CD4-positive, alpha-beta T cell (primary cell): Measurements from ENCODE around the gene HELZ. TPM values are rescaled to one million over a fixed set of nuclear protein-coding genes. Genes with fewer than 3 reads are reported as not detected.

Experiments
- ATAC-seq: fragments of 200-7000 bp; cut with Tn5 transposase; one replicate; pipeline ENCODE4 v1.10.0; 2022; ENCODE audit warnings: mild to moderate bottlenecking; ENCODE audit not compliant: poor library complexity
- CTCF ChIA-PET: fragments of 350-600 bp; sonication (Branson Sonifier 250); formaldehyde crosslinking; loops from one replicate; lab custom pipeline; 2021; ENCODE audit warnings: antibody characterized with exemption, inconsistent platforms; lab: Charles Lee
- POLR2A ChIA-PET: fragments of 350-600 bp; sonication (Branson Sonifier 250); formaldehyde crosslinking; loops from one replicate; lab custom pipeline; 2021; ENCODE audit warnings: antibody characterized with exemption, inconsistent platforms; lab: Charles Lee
- DNase-seq, 14 experiments: peaks; one replicate each; pipeline ENCODE4 v3.0.0-alpha.2; 2013 to 2020; ENCODE audit warnings: mixed read lengths in 2 of 14
- H3K27ac ChIP-seq, 2 donors: one replicate each; pipeline versions ENCODE4 v1.5.1 to v1.7.0; 2013; ENCODE audit warnings: low read length in 2 of 2, low read depth in 1 of 2, mild to moderate bottlenecking in 1 of 2
- H3K27me3 ChIP-seq, 2 experiments: 1 replicate in 1 of 2; 2 replicates in 1 of 2; pipeline versions ENCODE4 v1.6.1 to v1.7.0; 2013; ENCODE audit warnings: low read length in 2 of 2, control low read depth in 1 of 2, mild to moderate bottlenecking in 1 of 2, moderate library complexity in 1 of 2; ENCODE audit not compliant: insufficient read depth in 2 of 2, control insufficient read depth in 1 of 2
- H3K36me3 ChIP-seq: one replicate; pipeline ENCODE4 v1.6.1; 2013; ENCODE audit warnings: low read length, control low read depth; ENCODE audit not compliant: insufficient read depth
- H3K4me1 ChIP-seq: one replicate; pipeline ENCODE4 v1.6.1; 2013; ENCODE audit warnings: low read length, control low read depth; ENCODE audit not compliant: insufficient read depth
- H3K4me3 ChIP-seq: one replicate; pipeline ENCODE4 v1.5.1; 2013; ENCODE audit warnings: mild to moderate bottlenecking, low read length, moderate library complexity
- H3K9me3 ChIP-seq, 2 experiments: 1 replicate in 1 of 2; 2 replicates in 1 of 2; pipeline versions ENCODE4 v1.6.1 to v1.7.0; 2013; ENCODE audit warnings: low read length in 2 of 2, mild to moderate bottlenecking in 2 of 2, control low read depth in 1 of 2, moderate library complexity in 1 of 2; ENCODE audit not compliant: control insufficient read depth in 1 of 2, insufficient read depth in 1 of 2
- H3K27ac Mint-ChIP-seq: one replicate; pipeline ENCODE4 v1.8.0; 2020; ENCODE audit warnings: mixed read lengths
- H3K27me3 Mint-ChIP-seq: one replicate; pipeline ENCODE4 v1.8.0; 2021; ENCODE audit warnings: mixed read lengths
- H3K36me3 Mint-ChIP-seq: one replicate; pipeline ENCODE4 v1.8.0; 2021; ENCODE audit warnings: low read depth, mixed read lengths
- H3K4me1 Mint-ChIP-seq: one replicate; pipeline ENCODE4 v1.8.0; 2021; ENCODE audit warnings: low read depth, mixed read lengths
- H3K4me3 Mint-ChIP-seq: one replicate; pipeline ENCODE4 v1.8.0; 2020; ENCODE audit warnings: mild to moderate bottlenecking, mixed read lengths
- H3K9me3 Mint-ChIP-seq: one replicate; pipeline ENCODE4 v1.8.0; 2020; ENCODE audit warnings: mixed read lengths
- CTCF ChIP-seq: fragments of 200-600 bp; IDR thresholded peaks from one replicate; pipeline ENCODE4 v1.8.0; 2022; ENCODE audit warnings: antibody characterized with exemption, mild to moderate bottlenecking
- intact Hi-C, 2 experiments: fragments of 100-400 bp; cut with DNase I in 1 of 2; cut with micrococcal nuclease in 1 of 2; formaldehyde crosslinking; loops; one replicate each; pipeline versions ENCODE4 v1.15.1 to v1.9.0; 2023 to 2025; cut with DNase I, micrococcal nuclease
- total RNA-seq, 174 experiments: library from RNA in 2 of 174; stranded (reverse) in 2 of 174; gene quantifications; one replicate each; pipeline ENCODE4 v1.2.3 and lab custom pipeline; 2021 to 2026

Gene HELZ
- total RNA-seq, 2 experiments from 2014 or later = 94.8 to 107 TPM

- Histone ChIP-seq H3K9me3 (no peaks in the 10 kb centered on the region), H3K4me3 (no peak overlapping the region), H3K27ac (no peak overlapping the region), H3K27me3 (no peaks in the 10 kb centered on the region), H3K4me1 (peaks cover 4% of the 10 kb centered on the region), H3K36me3 (peaks cover 50% of the 10 kb centered on the region)
- Mint-ChIP-seq H3K4me1 (peaks cover 29% of the 10 kb centered on the region), H3K27ac (no peak overlapping the region), H3K9me3 (no peaks in the 10 kb centered on the region), H3K36me3 (peaks cover 30% of the 10 kb centered on the region), H3K27me3 (no peaks in the 10 kb centered on the region), H3K4me3 (no peak overlapping the region)
- POLR2A ChIA-PET = interaction anchor here (0.9 to 1.2 kb wide), 2 partner anchors 14 to 29 kb away, joined by 3 read pairs; partner anchors contain the start of gene HELZ
- ATAC-seq (no peak), DNase-seq (no peak)
- intact Hi-C loops = no loop called here
- TF ChIP-seq CTCF = no peak
- CTCF ChIA-PET = interaction anchor here (2.5 kb wide), 1 partner anchor 15 kb away, joined by 9 read pairs; no protein-coding TSS in a partner anchor
Observed at GRCh38 chr17:67215991-67216421, 29.0 kb downstream of the HELZ start.

GRCh38 chr17:67212714-67213417, 32.1 kb downstream of the HELZ start:
- no peak overlapping the region for H3K4me3 ChIP-seq
- no peak for DNase-seq
- H3K9me3 ChIP-seq = no peaks in the 10 kb centered on the region
- ATAC-seq = no peak
- POLR2A ChIA-PET = no interaction called here
- H3K36me3 ChIP-seq = peaks cover 34% of the 10 kb centered on the region
- peaks cover 44% of the 10 kb centered on the region for H3K36me3 Mint-ChIP-seq
- no peaks in the 10 kb centered on the region for H3K27me3 ChIP-seq
- CTCF ChIA-PET = no interaction called here
- no peak for TF ChIP-seq CTCF
- H3K27ac ChIP-seq = no peak overlapping the region
- no peak overlapping the region for H3K4me3 Mint-ChIP-seq
- H3K9me3 Mint-ChIP-seq = no peaks in the 10 kb centered on the region
- no peak overlapping the region for H3K27ac Mint-ChIP-seq
- intact Hi-C loops = no loop called here
- H3K4me1 Mint-ChIP-seq = peaks cover 44% of the 10 kb centered on the region
- no peaks in the 10 kb centered on the region for H3K27me3 Mint-ChIP-seq
- H3K4me1 ChIP-seq = peaks cover 10% of the 10 kb centered on the region

GRCh38 chr17:67212231-67212630, 32.8 kb downstream of the HELZ start:
- H3K4me1 ChIP-seq = peaks cover 10% of the 10 kb centered on the region
- no peak overlapping the region for H3K4me3 ChIP-seq
- intact Hi-C loops = no loop called here
- no peak overlapping the region for H3K27ac ChIP-seq
- ChIA-PET CTCF (no interaction called here), POLR2A (no interaction called here)
- no peaks in the 10 kb centered on the region for H3K27me3 ChIP-seq
- no peaks in the 10 kb centered on the region for H3K27me3 Mint-ChIP-seq
- DNase-seq (no peak), ATAC-seq (no peak)
- H3K4me1 Mint-ChIP-seq = peaks cover 46% of the 10 kb centered on the region
- TF ChIP-seq CTCF = no peak
- H3K9me3 ChIP-seq = no peaks in the 10 kb centered on the region
- no peak overlapping the region for H3K4me3 Mint-ChIP-seq
- peaks cover 28% of the 10 kb centered on the region for H3K36me3 ChIP-seq
- H3K36me3 Mint-ChIP-seq = peaks cover 46% of the 10 kb centered on the region
- no peaks in the 10 kb centered on the region for H3K9me3 Mint-ChIP-seq
- no peak overlapping the region for H3K27ac Mint-ChIP-seq
